GM18517 (cell line): Measurements from ENCODE around the gene DNTT.

Experiments used
- ATAC-seq: cut with Tn5 transposase; IDR thresholded peaks from one replicate; pipeline ENCODE4 v1.9.1; 2021; ENCODE audit warnings: mild to moderate bottlenecking, moderate library complexity; ENCODE audit not compliant: unreplicated experiment

The DNTT gene

DNA sequence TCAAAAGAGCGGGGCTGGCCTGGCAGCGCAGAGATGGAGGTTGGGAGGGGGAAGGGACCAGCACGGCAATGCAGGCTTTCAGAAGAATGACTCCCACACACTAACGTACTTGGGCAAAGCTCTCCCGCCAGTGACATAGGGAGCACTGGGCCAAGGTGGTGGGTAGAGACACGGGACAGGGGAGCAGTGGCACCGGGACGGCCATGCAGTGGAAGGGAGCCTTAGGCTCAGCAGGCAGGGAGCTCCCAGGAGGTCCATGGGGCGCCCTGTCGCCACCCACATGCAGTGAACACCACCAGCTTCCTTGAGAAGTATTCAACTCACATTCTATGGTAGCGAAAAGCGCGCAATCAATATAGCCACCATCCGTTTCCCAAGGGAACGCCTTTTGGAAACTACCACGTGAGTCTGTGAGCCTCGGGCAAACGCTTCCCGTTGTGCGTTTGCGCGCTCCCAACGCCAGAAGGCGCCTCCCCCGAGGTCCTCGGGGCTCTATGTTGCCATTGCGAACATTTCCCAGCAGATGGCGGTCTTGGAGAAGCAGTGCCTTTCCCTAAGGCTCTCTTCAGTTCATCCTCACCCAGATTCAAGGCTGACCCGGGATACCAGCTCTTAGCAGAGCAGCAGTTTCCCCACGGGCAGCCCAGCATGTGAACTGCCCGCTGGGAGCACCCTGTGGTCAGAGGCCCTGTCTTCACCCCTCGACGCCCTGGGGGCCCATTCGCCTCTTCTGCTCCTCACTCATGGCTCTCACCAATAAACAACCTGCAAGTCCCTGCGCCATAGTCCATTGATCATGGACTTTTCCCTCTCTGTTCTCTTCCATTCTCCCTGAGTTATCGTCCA, 71.0 kb downstream of the DNTT start:
- no peak for ATAC-seq

DNA sequence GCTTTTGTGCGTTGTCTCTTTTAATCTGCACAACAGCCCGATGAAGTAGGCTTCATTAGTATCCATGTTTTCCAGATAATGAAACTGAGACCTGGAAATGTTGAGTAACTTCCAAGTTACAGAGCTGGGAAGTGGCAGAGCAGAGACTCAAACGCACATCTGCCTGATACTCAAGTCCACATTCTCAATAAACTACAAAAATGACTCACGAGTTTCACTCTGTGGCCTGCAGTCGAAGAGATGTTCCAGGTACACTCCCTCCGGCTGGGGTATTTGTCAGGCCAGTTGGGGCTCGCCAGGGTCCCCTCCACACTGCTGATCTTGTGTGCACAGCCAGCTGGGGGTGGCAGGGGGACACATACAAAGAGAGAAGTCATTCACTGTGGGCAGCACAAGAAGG, 72.2 kb downstream of the DNTT start:
- ATAC-seq: no peak

- ATAC-seq: no peak
Measured at GRCh38 chr10:96377816-96378294, 73.6 kb downstream of the DNTT start.

DNA sequence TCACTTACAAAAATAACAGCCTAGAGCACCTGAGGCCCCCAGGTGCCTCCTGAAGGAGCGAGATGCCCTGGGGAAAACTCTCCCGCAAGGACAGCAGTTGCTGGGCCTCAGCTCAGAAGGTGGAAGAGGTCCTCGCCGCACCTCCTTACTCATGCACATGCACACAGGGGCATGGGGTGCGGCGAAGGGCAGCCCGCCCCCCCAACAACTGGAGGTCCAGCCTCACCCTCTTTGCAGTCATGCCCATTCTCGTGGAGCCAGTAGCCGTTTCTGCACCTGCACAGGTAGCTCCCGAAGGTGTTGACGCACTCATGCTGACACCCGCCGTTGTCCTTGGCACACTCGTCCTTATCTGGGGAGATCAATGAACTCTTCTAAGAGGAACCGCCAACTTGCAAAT, 74.5 kb downstream of the DNTT start:
- ATAC-seq: no peak

DNA sequence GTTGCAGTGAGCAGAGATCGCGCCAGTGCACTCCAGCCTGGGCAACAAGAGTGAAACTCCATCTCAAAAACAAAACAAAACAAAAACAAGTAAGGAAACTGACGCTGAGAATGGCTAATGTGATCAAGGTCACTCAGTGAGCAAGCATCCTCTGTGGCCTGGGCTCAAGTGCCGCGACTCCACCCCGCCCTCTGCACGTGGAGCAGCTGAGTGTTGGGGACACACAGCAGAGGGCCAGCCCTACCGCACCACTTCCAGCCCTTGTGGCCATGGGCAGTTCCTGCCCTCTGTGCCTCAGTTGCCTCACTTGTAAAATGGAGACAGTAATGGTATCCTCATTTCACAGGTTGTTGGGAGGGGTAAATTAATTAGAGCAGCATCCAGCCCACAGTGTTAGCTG, 75.5 kb downstream of the DNTT start:
- no peak for ATAC-seq

GRCh38 chr10:96380821-96381220, 76.6 kb downstream of the DNTT start:
- ATAC-seq: no peak

DNA sequence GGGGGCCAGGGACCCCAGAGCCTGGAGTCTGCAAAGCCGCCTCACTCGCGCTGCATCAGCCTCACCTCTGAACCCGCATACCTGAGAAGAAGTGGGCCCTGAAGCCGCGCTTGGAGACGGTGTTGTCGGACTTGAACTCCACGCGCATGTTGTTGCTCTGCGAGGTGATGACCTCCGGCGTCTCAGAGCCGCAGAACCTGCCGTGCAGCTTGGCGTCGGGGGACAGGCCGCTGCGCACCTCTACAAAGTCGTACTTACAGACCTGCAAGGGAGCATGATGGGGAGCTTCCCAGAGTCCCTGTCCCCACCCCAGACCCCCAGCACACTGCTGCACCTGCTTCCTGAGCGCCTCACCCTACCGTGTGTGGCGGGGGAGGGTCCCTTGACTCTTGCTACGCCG, 80.3 kb downstream of the DNTT start:
- ATAC-seq: no peak

GRCh38 chr10:96387161-96387560, 82.9 kb downstream of the DNTT start:
- ATAC-seq: no peak

DNA sequence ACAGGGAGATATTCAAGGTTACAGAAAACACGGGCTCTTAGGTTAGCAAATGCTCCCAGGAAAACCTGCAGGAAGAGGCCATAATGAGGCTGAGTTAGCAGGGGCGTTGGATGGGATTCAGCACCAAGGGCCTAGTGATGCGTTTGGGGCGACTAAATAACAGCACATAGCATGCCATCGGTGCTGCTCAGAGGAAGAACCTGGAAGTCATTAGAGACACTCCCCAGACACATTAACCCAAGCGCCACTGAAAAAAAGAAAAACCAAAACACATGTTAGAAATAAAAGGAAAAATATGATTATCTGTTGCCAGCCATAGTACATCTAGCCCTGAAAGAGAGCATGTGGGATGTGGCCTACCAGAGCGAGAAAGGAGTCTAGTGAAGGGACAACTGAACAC, 83.4 kb downstream of the DNTT start:
- ATAC-seq: no peak
